ES-I3 (cell line): ENCODE data around the gene FOXJ1.

Source experiments
- H3K36me3 ChIP-seq: 2 replicates; pipeline ENCODE4 v1.6.1; 2013; ENCODE audit warnings: mild to moderate bottlenecking, low read length, control low read depth, moderate library complexity; ENCODE audit not compliant: insufficient read depth
- H3K4me1 ChIP-seq: 2 replicates; pipeline ENCODE4 v1.6.1; 2013; ENCODE audit warnings: mild to moderate bottlenecking, control low read depth, low read length; ENCODE audit not compliant: insufficient read depth
- H3K9ac ChIP-seq: 2 replicates; pipeline ENCODE4 v1.6.1; 2013; ENCODE audit warnings: low read depth, mild to moderate bottlenecking, low read length, moderate library complexity
- H3K9me3 ChIP-seq: 2 replicates; pipeline ENCODE4 v1.6.1; 2013; ENCODE audit warnings: mild to moderate bottlenecking, low read length, moderate library complexity; ENCODE audit not compliant: control insufficient read depth, insufficient read depth

Gene FOXJ1

DNA sequence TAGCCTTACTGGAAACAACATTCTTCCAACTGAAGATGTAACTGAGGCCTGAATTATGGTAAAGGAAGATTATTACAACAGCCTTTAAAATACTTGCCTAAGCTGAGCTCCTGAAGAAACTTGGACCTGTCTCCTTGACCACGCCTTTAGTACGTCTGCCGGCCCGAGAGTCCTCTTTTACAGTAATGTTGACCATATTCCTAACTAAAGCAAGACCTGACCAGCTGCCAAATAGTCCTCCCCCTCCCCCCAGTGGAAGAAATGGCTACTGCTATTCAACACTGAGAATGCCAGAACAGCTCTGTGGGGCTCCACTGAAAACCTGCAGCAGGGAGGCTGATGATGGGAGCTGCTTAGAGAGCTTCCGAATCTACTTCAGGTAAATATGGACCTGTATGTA lies 12.6 kb upstream of the FOXJ1 start:
- H3K4me1 ChIP-seq, result peaks cover 12% of the 10 kb centered on the region; the same call in 1 of the 2 replicates
- no peaks in the 10 kb centered on the region for H3K36me3 ChIP-seq
- H3K9ac ChIP-seq, result no peak overlapping the region
- no peaks in the 10 kb centered on the region for H3K9me3 ChIP-seq

GRCh38 chr17:76153202-76153601 lies 12.2 kb upstream of the FOXJ1 start:
- H3K36me3 ChIP-seq, result no peaks in the 10 kb centered on the region
- H3K9me3 ChIP-seq, result no peaks in the 10 kb centered on the region
- no peak overlapping the region for H3K9ac ChIP-seq
- peaks cover 12% of the 10 kb centered on the region; the same call in 1 of the 2 replicates for H3K4me1 ChIP-seq

- Histone ChIP-seq H3K36me3 (no peaks in the 10 kb centered on the region), H3K9ac (no peak overlapping the region), H3K9me3 (no peaks in the 10 kb centered on the region), H3K4me1 (peaks cover 17% of the 10 kb centered on the region; the same call in 1 of the 2 replicates)
Measured at GRCh38 chr17:76152591-76152990, 11.5 kb upstream of the FOXJ1 start.

DNA sequence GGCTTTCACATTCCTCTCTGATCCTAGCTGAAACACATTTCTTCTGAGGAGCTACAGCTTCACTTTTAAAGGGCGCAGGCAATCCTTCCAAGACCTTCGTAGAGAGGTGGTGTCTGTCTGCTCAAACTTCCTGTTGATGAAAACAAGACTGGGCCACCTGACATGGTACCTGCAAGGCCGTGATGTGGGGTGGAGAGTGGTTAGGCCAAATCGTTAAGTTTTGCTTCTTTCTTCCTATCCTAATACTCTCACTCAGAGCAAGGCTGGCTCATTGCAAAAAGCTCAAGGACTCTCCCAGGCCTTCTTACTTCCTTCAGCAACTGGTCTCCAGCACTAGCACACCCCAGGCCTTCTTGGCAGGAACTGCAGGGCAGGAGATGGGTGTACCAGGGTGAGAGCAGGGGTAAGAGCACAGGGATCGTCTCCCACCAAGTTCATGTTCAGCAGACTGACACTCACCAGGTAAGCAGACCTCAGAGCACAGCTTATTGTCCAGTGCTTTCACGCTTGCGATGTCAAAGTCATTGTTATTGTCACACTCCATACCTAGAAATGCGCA lies 10.9 kb upstream of the FOXJ1 start:
- Histone ChIP-seq H3K9me3 (no peaks in the 10 kb centered on the region), H3K4me1 (peaks cover 20% of the 10 kb centered on the region; the same call in 1 of the 2 replicates), H3K9ac (no peak overlapping the region), H3K36me3 (no peaks in the 10 kb centered on the region)

- Histone ChIP-seq H3K9me3 (no peaks in the 10 kb centered on the region), H3K4me1 (peaks cover 22% of the 10 kb centered on the region), H3K36me3 (no peaks in the 10 kb centered on the region), H3K9ac (no peak overlapping the region)
Measured at GRCh38 chr17:76150712-76151622, 9.9 kb upstream of the FOXJ1 start.

DNA sequence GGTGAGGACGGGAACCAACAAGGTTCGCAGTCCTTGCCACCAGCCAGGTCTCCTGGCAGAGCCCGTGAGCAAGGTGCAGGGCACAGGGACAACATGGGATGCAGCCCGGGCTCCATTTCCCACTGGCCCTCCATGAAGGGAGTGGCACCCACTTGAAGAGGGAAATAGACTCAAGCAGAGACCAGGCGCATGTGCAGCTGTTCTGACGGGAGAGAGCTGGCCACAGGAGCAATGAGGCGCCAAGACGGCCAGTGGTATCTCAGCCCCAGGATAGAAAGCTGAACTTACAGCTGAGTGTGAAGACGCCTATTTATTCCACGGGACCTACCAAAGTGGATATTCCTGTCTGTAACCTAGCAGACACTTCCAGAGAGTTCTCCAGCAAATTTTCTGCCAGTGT lies 8.2 kb upstream of the FOXJ1 start:
- Histone ChIP-seq H3K4me1 (peaks cover 37% of the 10 kb centered on the region), H3K36me3 (no peaks in the 10 kb centered on the region), H3K9me3 (no peaks in the 10 kb centered on the region), H3K9ac (no peak overlapping the region)

DNA sequence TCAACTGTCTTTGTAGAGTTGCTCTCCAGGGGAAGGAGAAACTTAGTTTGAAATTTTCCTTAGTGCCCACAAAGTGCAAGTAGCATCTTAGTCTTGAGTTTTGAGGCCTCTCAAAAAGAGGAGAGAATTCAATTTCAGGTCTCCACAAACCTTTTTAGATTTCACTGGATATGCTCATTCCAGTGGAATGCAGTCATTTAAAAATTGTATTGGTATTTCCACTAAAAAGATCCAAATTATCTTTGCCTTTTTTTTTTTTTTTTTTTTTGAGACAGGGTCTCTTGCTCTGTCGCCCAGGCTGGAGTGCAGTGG lies 6.9 kb upstream of the FOXJ1 start:
- Histone ChIP-seq H3K36me3 (no peaks in the 10 kb centered on the region), H3K4me1 (peaks cover 38% of the 10 kb centered on the region), H3K9me3 (no peaks in the 10 kb centered on the region), H3K9ac (no peak overlapping the region)

- Histone ChIP-seq H3K4me1 (peaks cover 41% of the 10 kb centered on the region), H3K36me3 (no peaks in the 10 kb centered on the region), H3K9ac (no peak overlapping the region), H3K9me3 (no peaks in the 10 kb centered on the region)
Measured at GRCh38 chr17:76147211-76148014, 6.4 kb upstream of the FOXJ1 start.

DNA sequence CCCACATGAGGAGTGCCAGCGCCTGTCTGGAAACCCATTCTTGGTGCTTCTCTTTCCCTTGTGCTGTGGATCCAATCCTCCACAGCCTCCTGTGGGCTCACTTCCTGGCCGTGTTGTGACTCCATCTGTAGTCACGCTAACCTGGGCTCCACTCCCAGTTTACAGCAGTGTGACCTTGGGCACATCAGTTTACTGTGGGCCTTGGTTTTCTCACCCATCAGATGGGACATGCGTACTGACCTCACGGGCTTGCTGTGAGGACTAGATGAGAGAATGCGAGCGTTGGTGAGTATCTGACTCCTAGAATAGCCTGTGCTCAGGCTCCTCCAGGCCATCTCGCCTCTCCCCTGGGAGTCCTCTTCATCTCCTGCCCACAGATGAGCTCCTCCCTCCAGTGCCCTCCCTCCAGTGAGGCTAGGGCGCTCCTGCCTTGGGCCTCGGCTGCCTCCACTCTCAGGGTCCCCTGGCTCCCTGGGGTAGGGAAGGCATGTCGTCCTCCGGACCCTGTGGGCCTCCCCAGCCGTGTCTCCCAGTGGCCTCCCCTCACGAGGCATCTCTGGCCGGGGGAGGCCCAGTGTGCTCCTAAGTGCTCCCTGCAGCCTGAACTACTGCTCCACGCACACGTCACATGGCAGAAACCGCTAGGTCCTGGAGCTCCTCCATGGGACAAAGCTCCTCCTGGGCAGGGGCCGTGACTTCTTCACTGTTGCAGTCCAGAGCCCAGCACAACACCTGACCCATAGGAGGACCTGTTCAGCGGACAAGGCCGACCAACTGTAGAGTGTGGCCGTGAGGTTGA lies 5.2 kb upstream of the FOXJ1 start:
- peaks cover 43% of the 10 kb centered on the region for H3K4me1 ChIP-seq
- no peaks in the 10 kb centered on the region for H3K36me3 ChIP-seq
- H3K9me3 ChIP-seq, result no peaks in the 10 kb centered on the region
- H3K9ac ChIP-seq, result no peak overlapping the region

DNA sequence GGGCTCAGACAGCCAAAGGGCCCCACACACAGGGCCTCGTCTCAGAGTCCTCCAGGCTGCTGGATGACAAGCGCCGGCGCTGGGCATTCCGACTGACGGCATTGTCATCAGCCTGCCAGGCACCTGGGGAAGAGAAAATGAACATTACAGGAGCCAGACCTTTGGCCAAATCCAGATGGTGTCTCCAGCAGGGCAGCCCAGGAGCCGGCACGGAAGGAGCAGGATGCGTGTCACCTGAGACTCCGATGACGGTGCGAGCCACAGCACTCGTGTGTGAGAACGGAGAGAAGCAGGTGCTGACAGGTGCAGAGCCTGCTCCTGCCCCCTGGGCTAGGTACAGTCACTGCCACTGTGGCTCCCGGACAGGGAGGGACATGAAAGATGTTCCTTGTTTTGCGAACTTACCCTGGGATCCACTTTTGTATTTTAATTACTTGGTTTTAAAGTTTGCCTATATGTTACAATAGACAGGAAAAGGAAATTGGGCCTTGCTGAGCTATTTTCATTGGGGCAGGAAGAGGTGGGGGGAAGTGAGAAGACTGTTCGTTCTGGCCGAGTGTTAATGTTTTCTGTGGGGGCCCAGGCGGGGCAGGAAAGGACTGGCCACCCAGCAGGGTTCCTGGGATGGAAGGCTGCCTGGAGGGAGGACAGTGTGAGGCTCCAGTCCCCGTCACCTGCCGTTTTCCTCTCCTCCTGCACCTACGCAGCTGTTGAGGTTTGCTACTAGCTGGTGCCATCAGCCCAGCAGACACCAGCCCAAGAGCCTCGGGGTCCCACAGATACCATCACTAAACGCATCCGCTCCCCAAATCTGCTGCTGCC lies 4.4 kb upstream of the FOXJ1 start:
- peaks cover 43% of the 10 kb centered on the region for H3K4me1 ChIP-seq
- no peaks in the 10 kb centered on the region for H3K36me3 ChIP-seq
- H3K9me3 ChIP-seq, result no peaks in the 10 kb centered on the region
- no peak overlapping the region for H3K9ac ChIP-seq

DNA sequence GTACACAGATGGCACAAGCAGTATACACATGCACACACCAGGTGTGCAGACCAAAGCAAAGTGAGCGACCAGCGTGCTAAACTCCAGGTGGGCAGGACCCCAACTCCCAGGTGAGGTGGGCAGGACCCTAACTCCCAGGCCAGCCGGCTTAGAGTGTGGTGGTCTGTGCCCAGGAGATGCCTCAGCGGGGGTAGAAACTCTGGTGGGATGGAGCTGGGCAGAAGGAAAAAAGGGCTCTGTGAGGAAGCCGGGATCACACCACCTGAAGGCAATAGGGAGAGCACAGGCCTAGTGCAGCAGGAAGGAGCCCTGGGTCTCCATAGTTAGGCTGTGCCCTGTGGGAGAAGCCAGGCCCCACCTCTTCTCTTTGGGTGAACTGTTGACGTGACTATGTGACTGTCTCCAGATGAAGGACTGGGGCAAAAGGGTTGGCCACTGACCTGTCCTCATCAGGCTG lies 1.6 kb upstream of the FOXJ1 start:
- H3K9me3 ChIP-seq, result no peaks in the 10 kb centered on the region
- H3K4me1 ChIP-seq, result peaks cover 49% of the 10 kb centered on the region
- H3K36me3 ChIP-seq, result no peaks in the 10 kb centered on the region
- H3K9ac ChIP-seq, result no peak overlapping the region

DNA sequence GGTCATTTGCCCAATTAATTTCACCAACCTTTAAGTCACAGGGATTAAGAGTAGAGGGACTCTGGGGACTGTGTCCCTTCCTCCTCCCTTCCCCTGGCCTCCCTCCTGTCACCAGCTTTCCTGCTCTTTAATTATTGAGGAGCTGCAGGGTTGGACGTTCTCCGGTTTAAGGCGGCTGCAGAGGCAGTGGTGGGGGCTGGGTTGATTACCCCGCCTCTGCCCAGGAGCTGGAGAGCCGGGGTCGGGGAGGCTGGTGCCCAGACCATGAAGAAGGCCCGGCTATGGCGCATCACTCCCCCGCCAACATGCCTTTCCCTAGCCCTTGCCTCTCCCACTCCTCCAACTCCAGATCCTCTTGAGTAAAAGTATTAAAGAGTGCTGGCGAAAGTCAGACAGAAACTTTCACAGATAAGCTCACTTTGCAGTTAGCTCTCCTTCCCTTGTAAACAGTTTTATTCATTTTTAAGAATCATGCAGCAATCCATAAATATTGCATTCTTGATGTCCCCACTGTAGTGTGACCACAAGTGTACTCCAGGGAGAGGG lies 1.1 kb upstream of the FOXJ1 start:
- no peaks in the 10 kb centered on the region for H3K36me3 ChIP-seq
- peak overlapping the region; percentile 72; the same call in 1 of the 2 replicates for H3K9ac ChIP-seq
- no peaks in the 10 kb centered on the region for H3K9me3 ChIP-seq
- peaks cover 48% of the 10 kb centered on the region for H3K4me1 ChIP-seq

GRCh38 chr17:76140661-76141211 lies 309 bp downstream of the FOXJ1 start:
- no peaks in the 10 kb centered on the region for H3K36me3 ChIP-seq
- H3K4me1 ChIP-seq, result peaks cover 50% of the 10 kb centered on the region
- no peaks in the 10 kb centered on the region for H3K9me3 ChIP-seq
- peak overlapping the region; percentile 72; the same call in 1 of the 2 replicates for H3K9ac ChIP-seq
